K562 (cell line): ENCODE data around the gene TREH. TPM values are rescaled to one million over a fixed set of nuclear protein-coding genes. Genes with fewer than 3 reads are reported as not detected.

Experiments used
- CUX1 ChIP-seq: fragments of 200-800 bp; sonication (Bioruptor generic); IDR thresholded peaks from 2 replicates; pipeline ENCODE4 v1.6.1; 2016; ENCODE audit warnings: missing genetic modification characterization, missing compliant biosample characterization
- HNRNPL ChIP-seq: fragments of 200-400 bp; formaldehyde crosslinking; IDR thresholded peaks from 2 replicates; pipeline ENCODE4 v1.6.1; 2017; ENCODE audit warnings: low read depth, mild to moderate bottlenecking, low read length
- MTF1 ChIP-seq: fragments of 250-450 bp; sonication (Bioruptor Pico); IDR thresholded peaks from 2 replicates; pipeline ENCODE4 v1.9.0; 2021; ENCODE audit warnings: moderate library complexity, mild to moderate bottlenecking, inconsistent platforms, borderline replicate concordance
- NRF1 ChIP-seq, 2 experiments: fragments of 450-650 bp; IDR thresholded peaks in 1 of 2; conservative IDR thresholded peaks in 1 of 2; 2 replicates each; pipeline ENCODE4 v1.6.1; 2014; ENCODE audit warnings: mild to moderate bottlenecking in 2 of 2
- RERE ChIP-seq: sonication (generic); formaldehyde crosslinking; IDR thresholded peaks from 2 replicates; pipeline ENCODE4 v1.8.0; 2023; ENCODE audit warnings: missing genetic modification reagents, mild to moderate bottlenecking, borderline replicate concordance
- TFAP4 ChIP-seq: sonication (generic); formaldehyde crosslinking; IDR thresholded peaks from 2 replicates; pipeline ENCODE4 v1.8.0; 2022; ENCODE audit warnings: missing genetic modification reagents, mild to moderate bottlenecking, moderate library complexity, borderline replicate concordance
- ZBTB7A ChIP-seq: IDR thresholded peaks from 2 replicates; pipeline ENCODE4 v1.6.1; 2011; ENCODE audit warnings: low read depth, mild to moderate bottlenecking, low read length, moderate library complexity, borderline replicate concordance; ENCODE audit not compliant: control insufficient read depth
- ZC3H11A ChIP-seq: IDR thresholded peaks from 2 replicates; pipeline ENCODE4 v1.6.1; 2012; ENCODE audit warnings: low read depth, low read length, improper control_type of control experiment
- ZKSCAN1 ChIP-seq: fragments of 150-350 bp; IDR thresholded peaks from 2 replicates; pipeline ENCODE4 v1.6.1; 2016; ENCODE audit warnings: low read depth, low read length
- ZMIZ1 ChIP-seq, 2 experiments: fragments of 150-350 bp in 1 of 2; IDR thresholded peaks; 2 replicates each; pipeline ENCODE4 v1.6.1; 2012 to 2016; ENCODE audit warnings: low read depth in 2 of 2, low read length in 2 of 2, mild to moderate bottlenecking in 1 of 2, moderate library complexity in 1 of 2
- polyA plus RNA-seq, 8 experiments: library from polyadenylated mRNA; depleted of rRNA in 4 of 8; stranded (reverse) in 5 of 8; unstranded in 3 of 8; fragments of >200 nt; fragmentation: Nextera tagmentation in 2 of 8; fragmentation: Illumina TruSeq in 1 of 8; extraction: Ambion mirVana in 2 of 8; extraction: Trizol in 1 of 8; gene quantifications; 2 replicates each; pipeline versions ENCODE4 v1.2.1 to v1.2.3, GENCODE V29; 2011 to 2014; ENCODE audit warnings: inconsistent platforms in 1 of 8, missing spikeins in 1 of 8
- total RNA-seq, 7 experiments: library from RNA; depleted of rRNA in 6 of 7; stranded (reverse); fragments of >200 nt in 6 of 7; fragmentation: Illumina TruSeq in 2 of 7; extraction: Trizol in 2 of 7; gene quantifications; 2 replicates each; pipeline versions ENCODE4 v1.2.1 to v1.2.3, GENCODE V29; 2011 to 2021; ENCODE audit warnings: low replicate concordance in 1 of 7

Gene TREH
- total and polyA plus RNA-seq, 9 of the 15 experiments (the other 6 are each of a cell fraction or from before 2014, with no cell fraction given), result 0.09 to 0.20 (median 0.11) TPM; not detected in 6

GRCh38 chr11:118689852-118690552 is 10.6 kb upstream of the TREH start (continued):
- TF ChIP-seq RERE (no peak), ZC3H11A (0 out of 2 replicates have a peak, but pooled peaks have one; percentile 57), MTF1 (no peak), ZKSCAN1 (no peak), ZBTB7A (peak; percentile 51; the same call in 1 of the 2 replicates), NRF1 (conservative IDR thresholded peaks at IDR 0.05 in 1 of 2, IDR thresholded peaks at IDR 0.05 in 1 of 2) (0 out of 4 replicates have a peak, but pooled peaks of 1 of the 2 experiments have one; percentile 14), ZMIZ1 (IDR thresholded peaks at IDR 0.05; ENCODE audit: low read depth in 2 of 2, low read length in 2 of 2) (peak in 1 of 2 experiments; percentile 56; a peak in 1 of 4 replicates), HNRNPL (peak; percentile 50; the same call in 1 of the 2 replicates), CUX1 (CRISPR knock-in tag) (no peak), TFAP4 (CRISPR knock-in tag) (peak; percentile 94)
